HG03108 (cell line): Measurements from ENCODE around the gene NKX2-4.
"Not testable (repeated sequence)": the region's sequence is repeated elsewhere in the genome, so short reads cannot be mapped to it uniquely, and the experiment has no call there.

Experiments
- ATAC-seq: cut with Tn5 transposase; IDR thresholded peaks from one replicate; pipeline ENCODE4 v1.9.1; 2021; ENCODE audit warnings: moderate library complexity; ENCODE audit not compliant: unreplicated experiment

The NKX2-4 gene

GRCh38 chr20:21394551-21394950 is 2.8 kb downstream of the NKX2-4 start:
- ATAC-seq = no peak

GRCh38 chr20:21393816-21394519 is 3.4 kb downstream of the NKX2-4 start:
- ATAC-seq = no peak

DNA sequence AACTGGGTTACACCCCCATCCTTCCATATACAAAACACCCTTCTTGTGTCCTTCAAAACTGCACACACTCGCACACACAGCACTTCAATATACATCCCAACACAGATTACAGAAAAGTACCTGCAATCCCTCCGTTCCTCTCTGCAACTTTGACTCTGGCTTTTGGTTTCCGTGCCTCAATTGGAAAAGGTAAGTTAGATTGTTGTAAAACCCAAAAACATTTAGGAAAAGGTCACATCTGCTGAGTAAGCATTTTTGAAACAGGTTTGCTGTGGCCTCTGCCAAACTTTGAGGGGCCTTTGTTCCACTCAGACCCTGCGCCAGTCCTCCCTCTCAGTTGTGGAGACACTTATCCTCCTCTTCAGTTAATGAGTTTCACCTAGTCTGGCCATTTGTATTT is 4.2 kb downstream of the NKX2-4 start:
- no peak for ATAC-seq

- no peak for ATAC-seq
These were observed 5.4 kb downstream of the NKX2-4 start for GRCh38 chr20:21391972-21392352.

DNA sequence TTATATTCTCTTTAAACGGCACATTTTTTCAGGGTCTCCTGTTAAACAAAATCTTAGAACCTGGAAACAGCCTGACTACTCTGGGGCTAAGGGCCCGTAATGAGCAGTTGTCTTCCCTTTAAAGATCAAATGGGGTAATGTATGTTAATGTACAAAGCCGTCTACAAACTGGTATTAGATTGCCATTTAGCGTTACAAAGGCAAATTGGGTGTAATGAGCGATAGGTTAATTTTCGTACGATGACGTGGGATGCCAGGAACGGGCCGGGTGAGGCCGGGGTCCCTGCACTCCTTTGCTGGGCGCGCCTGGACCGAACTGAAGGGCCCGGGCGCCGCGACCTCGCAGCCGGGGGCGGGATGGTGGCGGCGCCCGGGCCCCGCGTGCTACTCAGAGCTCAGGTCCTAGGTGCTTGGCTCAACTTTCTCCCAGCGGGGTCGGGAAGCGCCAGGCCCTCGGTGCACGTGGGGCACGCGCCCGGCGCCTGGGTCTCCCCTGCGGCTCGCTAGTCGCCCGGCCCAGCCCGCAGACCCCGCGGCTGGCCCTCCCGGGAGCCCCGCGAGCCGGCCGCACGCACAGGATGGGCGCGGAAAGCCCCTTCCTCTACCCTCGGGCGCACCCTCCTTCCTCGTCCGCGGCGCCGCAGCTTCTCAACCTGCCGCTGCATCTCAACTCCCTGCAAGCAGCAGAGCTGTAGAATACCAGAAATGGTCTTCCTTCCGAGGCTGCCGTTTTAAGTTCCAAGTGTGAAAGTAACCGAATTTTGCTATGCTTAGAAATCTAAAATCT is 5.9 kb downstream of the NKX2-4 start:
- ATAC-seq = no peak

GRCh38 chr20:21390768-21391167 is 6.6 kb downstream of the NKX2-4 start:
- ATAC-seq = no peak

- ATAC-seq = no peak
These were observed 8.0 kb downstream of the NKX2-4 start for GRCh38 chr20:21389368-21389767.

GRCh38 chr20:21388566-21388965 is 8.8 kb downstream of the NKX2-4 start:
- no peak for ATAC-seq

- no peak for ATAC-seq
These were observed 9.8 kb downstream of the NKX2-4 start for GRCh38 chr20:21387528-21387927.

DNA sequence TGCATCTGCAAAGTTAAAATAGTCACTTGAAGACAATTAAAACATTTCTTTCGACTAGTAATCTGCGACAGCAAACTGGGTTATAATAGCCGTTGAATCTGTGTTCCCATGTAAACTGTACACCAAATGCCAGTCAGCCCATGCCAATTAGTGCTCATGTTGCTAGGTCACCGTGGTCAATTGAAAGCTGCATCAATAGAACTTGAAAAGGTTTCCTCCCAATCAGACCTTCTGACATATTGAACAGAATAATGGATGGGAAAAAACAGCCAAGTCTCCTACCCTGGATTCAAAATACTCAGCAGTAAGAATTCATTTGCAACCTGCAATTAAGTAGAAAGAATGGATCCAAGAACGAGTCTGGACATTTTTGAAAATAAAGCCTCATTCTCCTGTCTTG is 11.2 kb downstream of the NKX2-4 start:
- no peak for ATAC-seq

DNA sequence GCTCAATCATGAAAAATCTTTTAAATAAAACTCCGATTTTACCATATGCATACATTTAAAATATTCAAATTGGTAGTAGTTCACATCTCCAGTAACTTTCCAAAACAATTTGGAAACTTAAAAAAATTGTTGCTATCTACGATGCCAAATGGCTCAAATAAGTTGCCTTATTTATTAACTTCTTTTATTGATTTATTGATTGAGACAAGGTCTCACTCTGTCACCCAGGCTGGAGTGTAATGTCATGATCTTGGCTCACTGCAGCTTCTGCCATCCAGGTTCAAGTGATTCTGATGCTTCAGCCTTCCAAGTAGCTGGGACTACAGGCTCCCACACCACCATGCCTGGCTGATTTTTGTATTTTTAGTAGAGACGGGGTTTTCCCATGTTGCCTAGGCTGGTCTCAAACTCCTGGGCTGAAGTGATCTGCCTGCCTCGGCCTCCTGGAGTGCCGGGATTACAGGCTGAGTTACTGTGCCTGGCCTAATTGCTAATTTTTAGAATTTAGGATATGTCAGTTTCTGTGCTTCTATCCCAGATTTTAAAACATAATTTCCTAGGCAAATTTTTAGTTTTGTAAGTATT is 12.9 kb downstream of the NKX2-4 start:
- ATAC-seq = no peak

GRCh38 chr20:21381619-21382018 is 15.7 kb downstream of the NKX2-4 start:
- ATAC-seq = no peak

GRCh38 chr20:21380711-21381110 is 16.6 kb downstream of the NKX2-4 start:
- ATAC-seq = no peak

- no peak for ATAC-seq
These were observed 19.1 kb downstream of the NKX2-4 start for GRCh38 chr20:21378259-21378658.

DNA sequence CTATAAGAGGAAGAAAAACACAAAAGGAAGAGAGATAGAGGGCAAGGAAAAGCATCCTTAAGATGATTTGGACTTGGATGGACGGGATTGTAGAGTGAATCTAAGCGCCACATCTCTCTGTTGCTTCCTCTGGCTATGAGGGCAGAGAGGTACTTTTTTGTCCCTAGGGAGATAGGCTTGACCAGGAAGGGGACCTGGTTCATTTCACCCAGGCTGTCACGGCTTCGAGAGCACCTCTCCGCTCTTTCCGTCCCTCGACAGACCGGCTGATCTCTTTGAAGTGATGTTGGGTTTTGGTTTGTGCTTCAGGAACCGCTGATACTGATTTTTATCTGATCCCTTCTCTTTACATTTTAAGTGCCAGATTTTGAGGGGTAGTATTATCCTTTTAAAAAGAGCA is 19.6 kb downstream of the NKX2-4 start:
- ATAC-seq = no peak

DNA sequence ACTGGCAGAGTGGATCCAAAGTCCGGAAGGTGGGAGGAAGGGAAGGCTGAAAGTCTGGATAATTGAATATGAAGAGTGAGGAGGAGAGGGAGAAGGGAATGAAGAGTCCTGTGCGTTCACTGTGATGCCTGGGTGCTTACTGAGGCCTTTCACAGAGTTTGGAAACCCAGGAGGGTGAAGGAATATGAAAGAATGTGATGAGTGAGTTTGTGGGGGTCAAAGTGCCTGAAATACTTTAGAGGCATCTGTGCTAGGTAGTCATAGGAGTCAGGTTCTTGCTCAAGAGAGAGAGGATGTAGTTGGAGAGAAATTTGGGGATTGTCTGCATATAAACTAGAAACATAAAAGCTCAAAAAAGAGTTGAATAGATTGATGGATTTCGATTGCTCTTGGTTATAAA is 20.7 kb downstream of the NKX2-4 start:
- ATAC-seq = no peak

- ATAC-seq = no peak
These were observed 23.9 kb downstream of the NKX2-4 start for GRCh38 chr20:21373436-21373835.

GRCh38 chr20:21372016-21372415 is 25.3 kb downstream of the NKX2-4 start:
- ATAC-seq = no peak

- no peak for ATAC-seq
These were observed 26.1 kb downstream of the NKX2-4 start for GRCh38 chr20:21371193-21371592.

DNA sequence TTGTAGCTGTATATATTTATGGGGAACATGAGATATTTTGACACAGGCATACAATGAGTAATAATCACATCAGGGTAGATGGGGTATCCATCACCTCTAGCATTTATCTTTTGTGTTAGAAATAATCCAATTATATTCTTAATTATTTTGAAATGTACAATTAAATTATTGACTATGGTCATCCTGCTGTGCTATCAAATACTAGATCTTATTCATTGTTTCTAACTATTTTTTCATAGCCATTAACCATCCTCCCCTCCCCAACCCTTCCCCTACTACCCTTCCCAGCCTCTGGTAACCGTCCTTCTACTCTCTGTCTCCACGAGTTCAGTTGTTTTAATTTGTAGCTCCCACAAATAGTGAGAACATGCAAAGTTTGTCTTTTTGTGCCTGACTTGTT is 28.5 kb downstream of the NKX2-4 start:
- no peak for ATAC-seq

GRCh38 chr20:21366273-21366672 is 31.1 kb downstream of the NKX2-4 start:
- ATAC-seq = not testable (repeated sequence)

- ATAC-seq = no peak
These were observed 31.6 kb downstream of the NKX2-4 start for GRCh38 chr20:21365771-21366170.
